ENCODE data around the gene EPS15.

The EPS15 gene

DNA sequence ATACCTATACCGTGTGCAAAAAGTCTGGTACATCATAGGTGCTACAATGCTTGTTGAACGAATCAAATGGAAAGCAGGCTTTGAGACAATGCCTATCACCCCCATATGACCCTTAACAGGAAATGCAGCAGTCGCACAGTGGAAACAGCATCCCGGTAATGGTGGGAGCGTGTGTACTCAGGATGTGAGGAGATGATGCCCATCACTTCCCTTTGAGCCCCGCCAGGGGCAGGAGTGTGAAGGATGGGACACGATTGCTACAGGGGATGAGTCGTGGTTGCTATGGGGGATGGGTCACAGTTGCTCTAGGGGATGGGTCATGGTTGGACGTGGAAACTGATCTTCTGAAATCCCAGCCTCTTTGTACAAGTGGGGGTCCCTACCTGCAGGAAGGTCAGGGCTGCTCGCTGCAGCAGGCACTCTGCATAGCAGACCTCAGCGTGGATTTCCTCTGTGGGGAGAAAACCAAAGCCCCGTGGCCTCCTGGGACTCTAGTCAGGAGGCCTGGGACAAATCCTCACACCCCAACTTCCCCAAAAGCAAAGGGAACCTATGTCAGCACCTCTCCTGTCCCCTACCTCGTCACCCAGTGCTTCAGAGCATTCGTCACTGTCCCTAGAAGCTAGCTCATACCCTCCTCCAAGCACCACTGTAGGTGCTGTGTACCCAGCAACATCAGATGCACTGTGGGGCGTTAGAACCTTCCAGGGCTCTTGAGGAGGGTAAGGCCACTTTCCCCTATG lies 208.0 kb downstream of the EPS15 start:
- Histone ChIP-seq H3K27ac (no peak overlapping the region), H3K27me3 (replicated peaks) (no peaks in the 10 kb centered on the region), H3K4me3 (ENCODE audit: low read depth, low read length) (no peak overlapping the region), H3K36me3 (replicated peaks) (no peaks in the 10 kb centered on the region)
- TF ChIP-seq, protein P1, sequence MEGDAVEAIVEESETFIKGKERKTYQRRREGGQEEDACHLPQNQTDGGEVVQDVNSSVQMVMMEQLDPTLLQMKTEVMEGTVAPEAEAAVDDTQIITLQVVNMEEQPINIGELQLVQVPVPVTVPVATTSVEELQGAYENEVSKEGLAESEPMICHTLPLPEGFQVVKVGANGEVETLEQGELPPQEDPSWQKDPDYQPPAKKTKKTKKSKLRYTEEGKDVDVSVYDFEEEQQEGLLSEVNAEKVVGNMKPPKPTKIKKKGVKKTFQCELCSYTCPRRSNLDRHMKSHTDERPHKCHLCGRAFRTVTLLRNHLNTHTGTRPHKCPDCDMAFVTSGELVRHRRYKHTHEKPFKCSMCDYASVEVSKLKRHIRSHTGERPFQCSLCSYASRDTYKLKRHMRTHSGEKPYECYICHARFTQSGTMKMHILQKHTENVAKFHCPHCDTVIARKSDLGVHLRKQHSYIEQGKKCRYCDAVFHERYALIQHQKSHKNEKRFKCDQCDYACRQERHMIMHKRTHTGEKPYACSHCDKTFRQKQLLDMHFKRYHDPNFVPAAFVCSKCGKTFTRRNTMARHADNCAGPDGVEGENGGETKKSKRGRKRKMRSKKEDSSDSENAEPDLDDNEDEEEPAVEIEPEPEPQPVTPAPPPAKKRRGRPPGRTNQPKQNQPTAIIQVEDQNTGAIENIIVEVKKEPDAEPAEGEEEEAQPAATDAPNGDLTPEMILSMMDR (IDR thresholded peaks at IDR 0.05; ENCODE audit: low read depth, low read length, missing control alignments) = peak; percentile 39
- in situ Hi-C loops (cut with HindIII; ENCODE audit: low pct_ligation_motif_present, low sequenced_read_pairs) = no loop called here
- no peak for DNase-seq

DNA sequence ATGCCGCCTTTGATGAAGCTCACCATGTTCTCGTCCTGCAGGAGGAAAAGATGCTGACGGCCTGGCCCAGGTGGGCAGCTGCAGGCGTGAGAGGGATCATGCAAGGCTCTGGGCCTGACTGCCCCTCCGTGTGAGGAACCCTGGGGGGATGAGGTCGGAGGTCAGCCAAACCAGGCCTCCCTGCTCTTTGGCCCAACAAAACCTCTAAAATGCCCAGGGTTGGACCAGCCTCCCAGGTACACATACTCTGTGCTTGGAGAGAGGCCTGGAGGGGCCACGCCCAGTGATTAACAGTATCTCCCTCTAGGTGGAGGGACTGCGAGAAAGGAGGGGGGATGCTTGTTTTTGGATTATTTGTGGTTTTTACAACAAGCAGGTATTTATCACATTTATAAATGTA lies 209.8 kb downstream of the EPS15 start:
- in situ Hi-C loops (cut with HindIII; ENCODE audit: low pct_ligation_motif_present, low sequenced_read_pairs) = no loop called here
- Histone ChIP-seq H3K4me3 (ENCODE audit: low read depth, low read length) (no peak overlapping the region), H3K27ac (no peak overlapping the region), H3K27me3 (replicated peaks) (no peaks in the 10 kb centered on the region), H3K36me3 (replicated peaks) (no peaks in the 10 kb centered on the region)
- TF ChIP-seq, protein P1 (IDR thresholded peaks at IDR 0.05; ENCODE audit: low read depth, low read length, missing control alignments) = no peak
- no peak for DNase-seq

DNA sequence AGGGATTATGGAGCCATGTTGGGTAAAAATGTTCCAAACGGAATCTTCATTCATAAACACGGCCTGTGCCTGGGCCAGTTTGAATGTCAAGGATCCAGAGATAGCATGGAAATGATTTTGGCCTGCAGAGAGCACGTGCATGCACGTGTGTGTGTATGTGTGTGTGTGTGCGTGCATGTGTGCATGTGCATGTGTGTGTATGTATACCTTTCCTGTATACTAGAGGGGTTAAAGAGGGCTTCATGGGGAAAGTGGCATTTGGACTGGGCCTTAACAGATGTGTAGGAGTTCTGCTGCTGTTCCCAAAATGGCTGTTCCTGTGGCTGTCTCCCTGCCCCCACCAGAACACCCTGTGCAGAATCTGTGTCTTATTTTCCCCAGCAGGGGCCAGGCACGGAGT lies 210.4 kb downstream of the EPS15 start:
- no peak overlapping the region for H3K27ac ChIP-seq
- H3K27me3 ChIP-seq (replicated peaks) = no peaks in the 10 kb centered on the region
- in situ Hi-C loops (cut with HindIII; ENCODE audit: low pct_ligation_motif_present, low sequenced_read_pairs) = no loop called here
- no peak for DNase-seq
- no peaks in the 10 kb centered on the region for H3K36me3 ChIP-seq (replicated peaks)
- TF ChIP-seq, protein P1 (IDR thresholded peaks at IDR 0.05; ENCODE audit: low read depth, low read length, missing control alignments) = no peak
- no peak overlapping the region for H3K4me3 ChIP-seq (ENCODE audit: low read depth, low read length)

DNA sequence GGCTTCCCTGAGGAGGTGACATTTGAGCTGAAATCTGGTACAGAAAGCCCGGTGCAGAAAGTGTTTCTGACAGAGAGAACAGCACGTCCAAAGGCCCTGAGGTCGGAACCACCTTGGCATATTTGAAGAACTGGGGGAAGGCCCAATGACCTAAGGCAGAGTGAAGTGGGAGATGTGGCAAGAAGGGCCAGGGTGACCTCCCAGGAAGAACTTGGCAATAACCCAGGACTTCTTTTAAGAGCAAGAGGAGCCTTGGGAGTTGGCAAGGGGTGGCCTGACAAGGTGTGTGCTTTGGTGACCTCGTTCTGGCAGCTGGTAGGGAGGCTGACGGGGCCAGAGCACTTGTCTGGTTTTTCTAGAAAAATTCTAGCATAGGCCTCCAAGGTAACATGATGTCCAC lies 212.1 kb downstream of the EPS15 start:
- in situ Hi-C loops (cut with HindIII; ENCODE audit: low pct_ligation_motif_present, low sequenced_read_pairs) = no loop called here
- TF ChIP-seq, protein P1 (IDR thresholded peaks at IDR 0.05; ENCODE audit: low read depth, low read length, missing control alignments) = no peak

DNA sequence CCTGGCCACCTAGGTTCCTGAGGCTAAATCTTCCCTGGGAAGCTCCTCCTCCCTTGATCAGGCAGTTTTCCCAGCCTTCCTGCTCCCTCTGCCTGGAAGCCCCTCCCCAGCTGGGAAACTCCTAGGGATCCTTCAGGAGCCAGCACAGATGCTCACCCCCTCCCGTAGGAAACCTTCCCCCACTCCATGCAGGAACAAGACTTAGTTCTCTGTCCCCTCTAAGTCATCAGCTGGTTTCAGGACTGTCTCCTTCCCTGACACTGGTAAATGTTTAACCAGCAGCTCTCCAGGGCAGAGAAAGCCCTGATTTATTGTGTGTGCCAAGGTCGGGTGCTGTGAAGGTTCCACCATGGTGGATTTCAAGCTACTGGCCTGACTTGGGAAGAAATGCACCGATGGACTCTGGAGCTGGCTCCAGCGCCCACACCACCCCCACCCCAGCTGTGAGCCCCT lies 213.7 kb downstream of the EPS15 start:
- DNase-seq = no peak
- Histone ChIP-seq H3K27me3 (replicated peaks) (no peaks in the 10 kb centered on the region), H3K36me3 (replicated peaks) (no peaks in the 10 kb centered on the region), H3K4me3 (ENCODE audit: low read depth, low read length) (no peak overlapping the region), H3K27ac (no peak overlapping the region)
- in situ Hi-C loops (cut with HindIII; ENCODE audit: low pct_ligation_motif_present, low sequenced_read_pairs) = no loop called here
- TF ChIP-seq, protein P1 (IDR thresholded peaks at IDR 0.05; ENCODE audit: low read depth, low read length, missing control alignments) = no peak

More for the DNA sequence above, 212.1 kb downstream of the EPS15 start:
- H3K27ac ChIP-seq = no peak overlapping the region
- no peaks in the 10 kb centered on the region for H3K36me3 ChIP-seq (replicated peaks)
- H3K4me3 ChIP-seq (ENCODE audit: low read depth, low read length) = no peak overlapping the region
- no peaks in the 10 kb centered on the region for H3K27me3 ChIP-seq (replicated peaks)
- DNase-seq = no peak

DNA sequence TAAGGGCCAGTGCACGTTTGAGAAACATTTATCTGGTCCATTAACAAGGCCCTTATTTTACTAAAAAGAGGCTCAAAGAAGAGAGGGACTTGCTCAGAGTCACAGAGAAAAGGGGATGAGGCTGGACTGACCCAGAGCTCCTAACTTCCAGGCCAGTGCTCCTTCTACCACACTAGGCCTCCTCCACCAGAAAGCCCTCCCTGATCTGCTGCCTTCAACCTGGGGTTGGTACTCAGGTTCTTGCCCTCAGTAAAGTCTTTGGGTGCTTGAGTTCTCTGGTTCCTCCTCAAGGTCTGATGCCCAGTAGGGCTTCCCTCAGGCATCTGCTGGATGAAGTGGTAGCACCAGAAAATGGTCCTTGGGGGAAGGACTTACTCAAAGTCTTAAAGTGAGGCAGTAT lies 214.7 kb downstream of the EPS15 start:
- TF ChIP-seq, protein P1 (IDR thresholded peaks at IDR 0.05; ENCODE audit: low read depth, low read length, missing control alignments) = no peak
- Histone ChIP-seq H3K4me3 (ENCODE audit: low read depth, low read length) (no peak overlapping the region), H3K27ac (no peak overlapping the region), H3K36me3 (replicated peaks) (no peaks in the 10 kb centered on the region), H3K27me3 (replicated peaks) (no peaks in the 10 kb centered on the region)
- DNase-seq = no peak
- in situ Hi-C loops (cut with HindIII; ENCODE audit: low pct_ligation_motif_present, low sequenced_read_pairs) = no loop called here

Data from brain microvascular endothelial cell (primary cell).